K562 (cell line): ENCODE results near the gene QRICH1. TPM values are rescaled to one million over a fixed set of nuclear protein-coding genes. Genes with fewer than 3 reads are reported as not detected.

Source experiments
- CCAR2 ChIP-seq: fragments of 200-400 bp; formaldehyde crosslinking; IDR thresholded peaks from 2 replicates; pipeline ENCODE4 v1.6.1; 2017; ENCODE audit warnings: mild to moderate bottlenecking, low read depth, low read length
- CHCHD3 ChIP-seq: fragments of 250-450 bp; sonication (Bioruptor Pico); IDR thresholded peaks from 2 replicates; pipeline ENCODE4 v2.1.2; 2022; ENCODE audit warnings: mild to moderate bottlenecking
- CHD1 ChIP-seq: fragments of 200-600 bp; sonication (generic); IDR thresholded peaks from one replicate; pipeline ENCODE4 v1.6.1; 2012; ENCODE audit warnings: mild to moderate bottlenecking, moderate library complexity, low read length, inconsistent platforms
- CTBP1 ChIP-seq: fragments of 450-650 bp; IDR thresholded peaks from 2 replicates; pipeline ENCODE4 v1.6.1; 2016; ENCODE audit warnings: borderline replicate concordance
- ESRRB ChIP-seq: fragments of 250-450 bp; sonication (Bioruptor Pico); IDR thresholded peaks from 2 replicates; pipeline ENCODE4 v1.5.0; 2020; ENCODE audit warnings: mild to moderate bottlenecking, moderate library complexity, borderline replicate concordance
- GABPA ChIP-seq: fragments of 200-800 bp; sonication (Bioruptor generic); conservative IDR thresholded peaks from 2 replicates; pipeline ENCODE4 v1.6.1; 2016; ENCODE audit warnings: low read depth, missing genetic modification characterization, missing compliant biosample characterization
- MXI1 ChIP-seq: IDR thresholded peaks from 2 replicates; pipeline ENCODE4 v1.6.1; 2011; ENCODE audit warnings: low read depth, mild to moderate bottlenecking, improper control_type of control experiment, low read length
- RBM14 ChIP-seq: fragments of 200-400 bp; formaldehyde crosslinking; IDR thresholded peaks from 2 replicates; pipeline ENCODE4 v1.6.1; 2018; ENCODE audit warnings: low read depth, mild to moderate bottlenecking, low read length, moderate library complexity, borderline replicate concordance; ENCODE audit not compliant: insufficient read depth
- SIX5 ChIP-seq, 2 experiments: IDR thresholded peaks; 2 replicates each; pipeline ENCODE4 v1.6.1; 2011; ENCODE audit warnings: low read length in 2 of 2, borderline replicate concordance in 1 of 2, low read depth in 1 of 2, mild to moderate bottlenecking in 1 of 2, moderate library complexity in 1 of 2; ENCODE audit not compliant: insufficient read depth in 1 of 2
- SNRNP70 ChIP-seq: fragments of 200-400 bp; formaldehyde crosslinking; optimal IDR thresholded peaks from 2 replicates; pipeline ENCODE3; 2017; ENCODE audit warnings: low read depth, low read length
- TFAM ChIP-seq: fragments of 250-450 bp; sonication (Bioruptor Pico); conservative IDR thresholded peaks from 2 replicates; pipeline ENCODE4 v1.5.0; 2021; ENCODE audit warnings: mild to moderate bottlenecking, moderate library complexity
- TGIF2 ChIP-seq: sonication (generic); formaldehyde crosslinking; IDR thresholded peaks from 2 replicates; pipeline ENCODE4 v1.8.1; 2022; ENCODE audit warnings: mild to moderate bottlenecking, missing genetic modification reagents, moderate library complexity
- THAP7 ChIP-seq: fragments of 250-450 bp; sonication (Bioruptor Pico); IDR thresholded peaks from 2 replicates; pipeline ENCODE4 v1.5.0; 2021
- ZBTB49 ChIP-seq: sonication (generic); formaldehyde crosslinking; IDR thresholded peaks from 2 replicates; pipeline ENCODE4 v1.8.0; 2022; ENCODE audit warnings: missing genetic modification reagents, mild to moderate bottlenecking, borderline replicate concordance
- ZFP91 ChIP-seq: sonication (generic); formaldehyde crosslinking; IDR thresholded peaks from 2 replicates; pipeline ENCODE4 v1.8.0; 2022; ENCODE audit warnings: mild to moderate bottlenecking, missing genetic modification reagents
- ZNF561 ChIP-seq: fragments of 450-650 bp; formaldehyde crosslinking; conservative IDR thresholded peaks from 2 replicates; pipeline ENCODE4 v1.4.0; 2020; ENCODE audit warnings: mild to moderate bottlenecking, moderate library complexity
- ZNF583 ChIP-seq: fragments of 250-450 bp; sonication (Bioruptor Pico); IDR thresholded peaks from 2 replicates; pipeline ENCODE4 v1.4.0; 2020
- ZNF589 ChIP-seq: fragments of 200-800 bp; sonication (Bioruptor generic); IDR thresholded peaks from 2 replicates; pipeline ENCODE4 v1.6.1; 2016; ENCODE audit warnings: low read depth, missing genetic modification characterization, missing compliant biosample characterization
- ZNF780A ChIP-seq: fragments of 250-450 bp; sonication (Bioruptor Pico); IDR thresholded peaks from 2 replicates; pipeline ENCODE4 v1.5.0; 2021; ENCODE audit warnings: mild to moderate bottlenecking
- polyA plus RNA-seq, 8 experiments: library from polyadenylated mRNA; depleted of rRNA in 4 of 8; stranded (reverse) in 5 of 8; unstranded in 3 of 8; fragments of >200 nt; fragmentation: Nextera tagmentation in 2 of 8; fragmentation: Illumina TruSeq in 1 of 8; extraction: Ambion mirVana in 2 of 8; extraction: Trizol in 1 of 8; gene quantifications; 2 replicates each; pipeline versions ENCODE4 v1.2.1 to v1.2.3, GENCODE V29; 2011 to 2014; ENCODE audit warnings: inconsistent platforms in 1 of 8, missing spikeins in 1 of 8
- total RNA-seq, 7 experiments: library from RNA; depleted of rRNA in 6 of 7; stranded (reverse); fragments of >200 nt in 6 of 7; fragmentation: Illumina TruSeq in 2 of 7; extraction: Trizol in 2 of 7; gene quantifications; 2 replicates each; pipeline versions ENCODE4 v1.2.1 to v1.2.3, GENCODE V29; 2011 to 2021; ENCODE audit warnings: low replicate concordance in 1 of 7

Gene QRICH1
- total and polyA plus RNA-seq, 9 of the 15 experiments (the other 6 are each of a cell fraction or from before 2014, with no cell fraction given) = 20.1 to 99.2 (median 56.7) TPM

GRCh38 chr3:49017971-49018706 is 75.7 kb downstream of the QRICH1 start, which contains the start of gene DALRD3 (continued):
- TF ChIP-seq CHD1 = peak; percentile 43
- no peak for TF ChIP-seq ESRRB (CRISPR knock-in tag)
- TF ChIP-seq THAP7 (CRISPR knock-in tag) = 0 out of 2 replicates have a peak, but pooled peaks have one; percentile 18
- TF ChIP-seq TFAM (CRISPR knock-in tag) = no peak
- TF ChIP-seq TGIF2 (CRISPR knock-in tag) = no peak
- TF ChIP-seq SIX5 (IDR thresholded peaks at IDR 0.05; ENCODE audit: borderline replicate concordance in 1 of 2, insufficient read depth in 1 of 2, low read depth in 1 of 2, low read length in 2 of 2) = no peak
- TF ChIP-seq ZBTB49 (CRISPR knock-in tag) = no peak
- TF ChIP-seq MXI1 = peak; percentile 74; the same call in 1 of the 2 replicates
- TF ChIP-seq ZNF589 (CRISPR knock-in tag) = no peak
- TF ChIP-seq ZFP91 (CRISPR knock-in tag) = no peak
- TF ChIP-seq SNRNP70 = no peak
- no peak for TF ChIP-seq ZNF561 (CRISPR knock-in tag)
- no peak for TF ChIP-seq CHCHD3
- TF ChIP-seq CTBP1 = peak; percentile 77; the same call in 1 of the 2 replicates
- TF ChIP-seq CCAR2 = no peak
- no peak for TF ChIP-seq ZNF583 (CRISPR knock-in tag)
- peak; percentile 93 for TF ChIP-seq GABPA
- TF ChIP-seq ZNF780A (CRISPR knock-in tag) = peak; percentile 11; the same call in 1 of the 2 replicates
- TF ChIP-seq RBM14 = no peak
